IMR-90 (cell line): ENCODE results near the gene MAP4. TPM values are rescaled to one million over a fixed set of nuclear protein-coding genes. Genes with fewer than 3 reads are reported as not detected.
"Not testable (repeated sequence)": the region's sequence is repeated elsewhere in the genome, so short reads cannot be mapped to it uniquely, and the experiment has no call there.

ENCODE experiments used
- ATAC-seq: fragments of 200-7000 bp; cut with Tn5 transposase; 2 replicates; pipeline ENCODE4 v1.9.1; 2020; ENCODE audit warnings: low read depth, mild to moderate bottlenecking, moderate library complexity
- BruUV-seq: library from RNA; stranded (reverse); fragments of 400-500 nt; replicated peaks from 2 replicates; lab custom pipeline; 2021; lab: Mats Ljungman, UMichigan
- CTCF ChIA-PET: fragments of 300-600 bp; formaldehyde crosslinking; extraction: SDS; loops from one replicate; lab custom pipeline; 2021; ENCODE audit warnings: antibody characterized with exemption; lab: Yijun Ruan, JAX
- POLR2A ChIA-PET: fragments of 300-600 bp; sonication (Branson Sonifier 250); formaldehyde crosslinking; loops from one replicate; lab custom pipeline; 2022; ENCODE audit warnings: antibody characterized with exemption; ENCODE audit not compliant: unreplicated experiment; lab: Charles Lee
- DNase-seq: peaks from one replicate; pipeline ENCODE4 v3.0.0; 2013
- H2AFZ ChIP-seq: replicated peaks from 2 replicates; pipeline ENCODE3; 2013; ENCODE audit warnings: low read length, mild to moderate bottlenecking; ENCODE audit not compliant: poor library complexity
- H2AK5ac ChIP-seq: 2 replicates; pipeline ENCODE4 v1.6.1; 2013; ENCODE audit warnings: low read depth, low read length, inconsistent platforms
- H2AK9ac ChIP-seq: replicated peaks from 2 replicates; pipeline ENCODE3; 2013; ENCODE audit warnings: mild to moderate bottlenecking, low read depth, low read length, moderate library complexity; ENCODE audit not compliant: poor library complexity
- H2BK120ac ChIP-seq: 2 replicates; pipeline ENCODE4 v1.6.1; 2013; ENCODE audit warnings: low read depth, low read length, inconsistent platforms
- H2BK15ac ChIP-seq: 3 replicates; pipeline ENCODE4 v1.6.1; 2013; ENCODE audit warnings: low read depth, low read length, inconsistent platforms
- H2BK20ac ChIP-seq: 2 replicates; pipeline ENCODE4 v1.6.1; 2013; ENCODE audit warnings: low read depth, mild to moderate bottlenecking, inconsistent platforms, low read length, moderate library complexity
- H2BK5ac ChIP-seq: 2 replicates; pipeline ENCODE4 v1.6.1; 2013; ENCODE audit warnings: mild to moderate bottlenecking, low read depth, low read length, inconsistent platforms; ENCODE audit not compliant: poor library complexity, severe bottlenecking
- H3K14ac ChIP-seq: replicated peaks from 2 replicates; pipeline ENCODE4 v1.6.1; 2013; ENCODE audit warnings: low read depth, low read length, inconsistent platforms
- H3K18ac ChIP-seq: 2 replicates; pipeline ENCODE4 v1.6.1; 2013; ENCODE audit warnings: low read depth, low read length, control low read depth
- H3K23ac ChIP-seq: 2 replicates; pipeline ENCODE4 v1.6.1; 2013; ENCODE audit warnings: low read depth, low read length, inconsistent platforms
- H3K27ac ChIP-seq: 2 replicates; pipeline ENCODE4 v1.5.1; 2013; ENCODE audit warnings: mild to moderate bottlenecking, control low read depth, low read length; ENCODE audit not compliant: insufficient read depth
- H3K27me3 ChIP-seq: 2 replicates; pipeline ENCODE4 v1.6.1; 2013; ENCODE audit warnings: low read length; ENCODE audit not compliant: control insufficient read depth, insufficient read depth
- H3K36me3 ChIP-seq: 2 replicates; pipeline ENCODE4 v1.6.1; 2013; ENCODE audit warnings: low read length, mixed read lengths; ENCODE audit not compliant: control insufficient read depth, insufficient read depth
- H3K4ac ChIP-seq: 2 replicates; pipeline ENCODE4 v1.6.1; 2013; ENCODE audit warnings: low read depth, low read length, inconsistent platforms
- H3K4me1 ChIP-seq: 2 replicates; pipeline ENCODE4 v1.6.1; 2013; ENCODE audit warnings: low read length, mixed read lengths; ENCODE audit not compliant: control insufficient read depth, insufficient read depth
- H3K4me2 ChIP-seq: 2 replicates; pipeline ENCODE4 v1.6.1; 2013; ENCODE audit warnings: low read depth, mild to moderate bottlenecking, control low read depth, low read length, moderate library complexity
- H3K4me3 ChIP-seq: 2 replicates; pipeline ENCODE4 v1.5.1; 2013; ENCODE audit warnings: low read depth, mild to moderate bottlenecking, control low read depth, low read length, moderate library complexity; ENCODE audit not compliant: insufficient read depth
- H3K56ac ChIP-seq: 2 replicates; pipeline ENCODE4 v1.6.1; 2013; ENCODE audit warnings: low read length, inconsistent platforms; ENCODE audit not compliant: insufficient read depth; ENCODE audit errors: extremely low read depth
- H3K79me1 ChIP-seq, 2 experiments: 2 replicates each; pipeline ENCODE4 v1.6.1; 2013; ENCODE audit warnings: low read length in 2 of 2, inconsistent platforms in 1 of 2, low read depth in 1 of 2
- H3K9ac ChIP-seq: 2 replicates; pipeline ENCODE4 v1.6.1; 2013; ENCODE audit warnings: low read depth, low read length, control low read depth
- H3K9me1 ChIP-seq: 2 replicates; pipeline ENCODE4 v1.6.1; 2013; ENCODE audit warnings: low read length, inconsistent platforms; ENCODE audit not compliant: insufficient read depth
- H3K9me3 ChIP-seq: 2 replicates; pipeline ENCODE4 v1.6.1; 2013; ENCODE audit warnings: low read length; ENCODE audit not compliant: control insufficient read depth, insufficient read depth
- H4K20me1 ChIP-seq: 2 replicates; pipeline ENCODE4 v1.6.1; 2013; ENCODE audit warnings: low read length, inconsistent platforms; ENCODE audit not compliant: insufficient read depth
- H4K5ac ChIP-seq: 2 replicates; pipeline ENCODE4 v1.6.1; 2013; ENCODE audit warnings: mild to moderate bottlenecking, low read depth, low read length, control low read depth
- H4K8ac ChIP-seq, 2 experiments: 2 replicates each; pipeline ENCODE4 v1.6.1; 2013; ENCODE audit warnings: low read depth in 2 of 2, low read length in 2 of 2, control low read depth in 1 of 2, inconsistent platforms in 1 of 2
- H4K91ac ChIP-seq: 2 replicates; pipeline ENCODE4 v1.6.1; 2013; ENCODE audit warnings: low read depth, low read length, inconsistent platforms; ENCODE audit not compliant: insufficient read depth
- WGBS, 2 experiments: methylation state at CpG; one replicate each; pipeline versions ENCODE4 v1.1.5 to v1.1.7; 2013; ENCODE audit warnings: missing lambda C conversion rate in 2 of 2; ENCODE audit not compliant: insufficient read length in 1 of 2; ENCODE audit errors: extremely low coverage in 2 of 2; 5-methylcytosine and 5-hydroxymethylcytosine counted together
- dilution Hi-C: fragments of 300-500 bp; cut with HindIII; formaldehyde crosslinking; loops from one replicate; pipeline ENCODE4 v1.14.3; 2018; ENCODE audit warnings: low sequenced_read_pairs; ENCODE audit not compliant: unreplicated experiment
- in situ Hi-C: fragments of 300-500 bp; cut with MboI; formaldehyde crosslinking; loops from 3 replicates; pipeline ENCODE4 v1.14.3; 2019; ENCODE audit warnings: low sequenced_read_pairs, inconsistent platforms, mixed read lengths
- intact Hi-C: fragments of 100-400 bp; cut with micrococcal nuclease; formaldehyde crosslinking; loops from 2 replicates; pipeline ENCODE4 v1.10.0; 2022
- polyA plus RNA-seq, 3 experiments: library from polyadenylated mRNA; depleted of rRNA; stranded (reverse); fragments of >200 nt; gene quantifications; 2 replicates each; pipeline ENCODE4 v1.2.3, GENCODE V29; 2012; ENCODE audit warnings: low replicate concordance in 1 of 3
- total RNA-seq: library from RNA; depleted of rRNA; stranded (reverse); fragments of >200 nt; gene quantifications from 2 replicates; pipeline ENCODE4 v1.2.3, GENCODE V29; 2012

Gene MAP4
- total and polyA plus RNA-seq, 2 of the 4 experiments (the other 2 are of a cell fraction): 87.8 to 216 TPM

DNA sequence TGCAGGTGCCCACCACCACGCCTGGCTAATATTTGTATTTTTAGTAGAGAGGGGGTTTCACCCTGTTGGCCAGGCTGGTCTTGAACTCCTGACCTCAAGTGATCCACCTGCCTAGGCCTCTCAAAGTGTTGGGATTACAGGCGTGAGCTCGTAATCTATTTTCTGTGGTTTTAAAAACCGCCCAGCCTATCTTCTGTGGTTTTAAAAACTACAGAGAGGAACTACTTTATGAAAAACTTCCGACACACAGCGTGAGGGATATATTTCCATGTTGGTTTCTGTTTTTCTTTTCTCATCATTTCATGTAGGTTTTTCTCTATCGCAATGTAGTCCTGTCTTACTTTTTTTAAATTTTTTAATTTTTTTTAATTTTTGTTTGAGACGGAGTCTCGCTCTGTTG, 186.7 kb downstream of the MAP4 start:
- H3K27me3 ChIP-seq, H2AK9ac ChIP-seq, H2BK5ac ChIP-seq, H4K91ac ChIP-seq, H3K4me2 ChIP-seq, H3K4ac ChIP-seq, H3K9ac ChIP-seq, H2BK20ac ChIP-seq, dilution Hi-C loops, H3K18ac ChIP-seq, H3K27ac ChIP-seq, H3K14ac ChIP-seq, H3K9me3 ChIP-seq, in situ Hi-C loops, H4K5ac ChIP-seq, H4K8ac ChIP-seq, H3K23ac ChIP-seq, H3K9me1 ChIP-seq, CTCF ChIA-PET, H2AFZ ChIP-seq, H3K56ac ChIP-seq, H3K4me1 ChIP-seq, intact Hi-C loops, H2AK5ac ChIP-seq, H2BK120ac ChIP-seq, H2BK15ac ChIP-seq, DNase-seq, H3K4me3 ChIP-seq, POLR2A ChIA-PET, ATAC-seq, BruUV-seq: not testable (repeated sequence)
- H4K20me1 ChIP-seq: peaks cover 15% of the 10 kb centered on the region; the same call in 1 of the 2 replicates
- WGBS, 2 experiments: no CpG with 5 or more reads among the region's 9 CpGs
- peaks cover 53% of the 10 kb centered on the region for H3K36me3 ChIP-seq
- peaks cover 13 to 43% of the 10 kb centered on the region in 2 experiments for H3K79me1 ChIP-seq
